IMR-90 (cell line): ENCODE data around the gene EXD2. TPM values are rescaled to one million over a fixed set of nuclear protein-coding genes. Genes with fewer than 3 reads are reported as not detected.

Experiments used
- ATAC-seq: fragments of 200-7000 bp; cut with Tn5 transposase; 2 replicates; pipeline ENCODE4 v1.9.1; 2020; ENCODE audit warnings: low read depth, mild to moderate bottlenecking, moderate library complexity
- BruUV-seq: library from RNA; stranded (reverse); fragments of 400-500 nt; replicated peaks from 2 replicates; lab custom pipeline; 2021; lab: Mats Ljungman, UMichigan
- CTCF ChIA-PET: fragments of 300-600 bp; formaldehyde crosslinking; extraction: SDS; loops from one replicate; lab custom pipeline; 2021; ENCODE audit warnings: antibody characterized with exemption; lab: Yijun Ruan, JAX
- POLR2A ChIA-PET: fragments of 300-600 bp; sonication (Branson Sonifier 250); formaldehyde crosslinking; loops from one replicate; lab custom pipeline; 2022; ENCODE audit warnings: antibody characterized with exemption; ENCODE audit not compliant: unreplicated experiment; lab: Charles Lee
- DNase-seq: peaks from one replicate; pipeline ENCODE4 v3.0.0; 2013
- H2AFZ ChIP-seq: replicated peaks from 2 replicates; pipeline ENCODE3; 2013; ENCODE audit warnings: low read length, mild to moderate bottlenecking; ENCODE audit not compliant: poor library complexity
- H2AK5ac ChIP-seq: 2 replicates; pipeline ENCODE4 v1.6.1; 2013; ENCODE audit warnings: low read depth, low read length, inconsistent platforms
- H2AK9ac ChIP-seq: replicated peaks from 2 replicates; pipeline ENCODE3; 2013; ENCODE audit warnings: mild to moderate bottlenecking, low read depth, low read length, moderate library complexity; ENCODE audit not compliant: poor library complexity
- H2BK120ac ChIP-seq: 2 replicates; pipeline ENCODE4 v1.6.1; 2013; ENCODE audit warnings: low read depth, low read length, inconsistent platforms
- H2BK15ac ChIP-seq: 3 replicates; pipeline ENCODE4 v1.6.1; 2013; ENCODE audit warnings: low read depth, low read length, inconsistent platforms
- H2BK20ac ChIP-seq: 2 replicates; pipeline ENCODE4 v1.6.1; 2013; ENCODE audit warnings: low read depth, mild to moderate bottlenecking, inconsistent platforms, low read length, moderate library complexity
- H2BK5ac ChIP-seq: 2 replicates; pipeline ENCODE4 v1.6.1; 2013; ENCODE audit warnings: mild to moderate bottlenecking, low read depth, low read length, inconsistent platforms; ENCODE audit not compliant: poor library complexity, severe bottlenecking
- H3K14ac ChIP-seq: replicated peaks from 2 replicates; pipeline ENCODE4 v1.6.1; 2013; ENCODE audit warnings: low read depth, low read length, inconsistent platforms
- H3K18ac ChIP-seq: 2 replicates; pipeline ENCODE4 v1.6.1; 2013; ENCODE audit warnings: low read depth, low read length, control low read depth
- H3K23ac ChIP-seq: 2 replicates; pipeline ENCODE4 v1.6.1; 2013; ENCODE audit warnings: low read depth, low read length, inconsistent platforms
- H3K27ac ChIP-seq: 2 replicates; pipeline ENCODE4 v1.5.1; 2013; ENCODE audit warnings: mild to moderate bottlenecking, control low read depth, low read length; ENCODE audit not compliant: insufficient read depth
- H3K27me3 ChIP-seq: 2 replicates; pipeline ENCODE4 v1.6.1; 2013; ENCODE audit warnings: low read length; ENCODE audit not compliant: control insufficient read depth, insufficient read depth
- H3K36me3 ChIP-seq: 2 replicates; pipeline ENCODE4 v1.6.1; 2013; ENCODE audit warnings: low read length, mixed read lengths; ENCODE audit not compliant: control insufficient read depth, insufficient read depth
- H3K4ac ChIP-seq: 2 replicates; pipeline ENCODE4 v1.6.1; 2013; ENCODE audit warnings: low read depth, low read length, inconsistent platforms
- H3K4me1 ChIP-seq: 2 replicates; pipeline ENCODE4 v1.6.1; 2013; ENCODE audit warnings: low read length, mixed read lengths; ENCODE audit not compliant: control insufficient read depth, insufficient read depth
- H3K4me2 ChIP-seq: 2 replicates; pipeline ENCODE4 v1.6.1; 2013; ENCODE audit warnings: low read depth, mild to moderate bottlenecking, control low read depth, low read length, moderate library complexity
- H3K4me3 ChIP-seq: 2 replicates; pipeline ENCODE4 v1.5.1; 2013; ENCODE audit warnings: low read depth, mild to moderate bottlenecking, control low read depth, low read length, moderate library complexity; ENCODE audit not compliant: insufficient read depth
- H3K56ac ChIP-seq: 2 replicates; pipeline ENCODE4 v1.6.1; 2013; ENCODE audit warnings: low read length, inconsistent platforms; ENCODE audit not compliant: insufficient read depth; ENCODE audit errors: extremely low read depth
- H3K79me1 ChIP-seq, 2 experiments: 2 replicates each; pipeline ENCODE4 v1.6.1; 2013; ENCODE audit warnings: low read length in 2 of 2, inconsistent platforms in 1 of 2, low read depth in 1 of 2
- H3K9ac ChIP-seq: 2 replicates; pipeline ENCODE4 v1.6.1; 2013; ENCODE audit warnings: low read depth, low read length, control low read depth
- H3K9me1 ChIP-seq: 2 replicates; pipeline ENCODE4 v1.6.1; 2013; ENCODE audit warnings: low read length, inconsistent platforms; ENCODE audit not compliant: insufficient read depth
- H3K9me3 ChIP-seq: 2 replicates; pipeline ENCODE4 v1.6.1; 2013; ENCODE audit warnings: low read length; ENCODE audit not compliant: control insufficient read depth, insufficient read depth
- H4K20me1 ChIP-seq: 2 replicates; pipeline ENCODE4 v1.6.1; 2013; ENCODE audit warnings: low read length, inconsistent platforms; ENCODE audit not compliant: insufficient read depth
- H4K5ac ChIP-seq: 2 replicates; pipeline ENCODE4 v1.6.1; 2013; ENCODE audit warnings: mild to moderate bottlenecking, low read depth, low read length, control low read depth
- H4K8ac ChIP-seq, 2 experiments: 2 replicates each; pipeline ENCODE4 v1.6.1; 2013; ENCODE audit warnings: low read depth in 2 of 2, low read length in 2 of 2, control low read depth in 1 of 2, inconsistent platforms in 1 of 2
- H4K91ac ChIP-seq: 2 replicates; pipeline ENCODE4 v1.6.1; 2013; ENCODE audit warnings: low read depth, low read length, inconsistent platforms; ENCODE audit not compliant: insufficient read depth
- CEBPB ChIP-seq: IDR thresholded peaks from 2 replicates; pipeline ENCODE4 v1.6.1; 2012; ENCODE audit warnings: low read depth, low read length, improper control_type of control experiment
- ELK1 ChIP-seq: fragments of 150-350 bp; IDR thresholded peaks from 2 replicates; pipeline ENCODE4 v1.6.1; 2016; ENCODE audit warnings: low read depth, mild to moderate bottlenecking, low read length, moderate library complexity, borderline replicate concordance
- FOS ChIP-seq: fragments of 150-350 bp; IDR thresholded peaks from 2 replicates; pipeline ENCODE4 v1.6.1; 2016; ENCODE audit warnings: low read depth, low read length
- MAFK ChIP-seq: IDR thresholded peaks from 2 replicates; pipeline ENCODE4 v1.6.1; 2012; ENCODE audit warnings: low read depth, low read length, improper control_type of control experiment
- MXI1 ChIP-seq: IDR thresholded peaks from 2 replicates; pipeline ENCODE4 v1.6.1; 2012; ENCODE audit warnings: low read depth, mild to moderate bottlenecking, low read length, moderate library complexity, borderline replicate concordance
- NFE2L2 ChIP-seq: fragments of 150-350 bp; IDR thresholded peaks from 2 replicates; pipeline ENCODE4 v1.6.1; 2016; ENCODE audit warnings: low read depth, mild to moderate bottlenecking, low read length
- RAD21 ChIP-seq: IDR thresholded peaks from 2 replicates; pipeline ENCODE4 v1.6.1; 2012; ENCODE audit warnings: low read length, improper control_type of control experiment
- RCOR1 ChIP-seq: IDR thresholded peaks from 2 replicates; pipeline ENCODE4 v1.6.1; 2012; ENCODE audit warnings: mild to moderate bottlenecking, low read length, improper control_type of control experiment; ENCODE audit not compliant: insufficient replicate concordance
- RFX5 ChIP-seq: IDR thresholded peaks from 2 replicates; pipeline ENCODE4 v1.8.0; 2012; ENCODE audit warnings: low read depth, mild to moderate bottlenecking, low read length, moderate library complexity
- USF2 ChIP-seq: fragments of 150-350 bp; IDR thresholded peaks from 2 replicates; pipeline ENCODE4 v1.6.1; 2017; ENCODE audit warnings: mild to moderate bottlenecking, antibody characterized with exemption, low read length, low read depth
- WGBS, 2 experiments: methylation state at CpG; one replicate each; pipeline versions ENCODE4 v1.1.5 to v1.1.7; 2013; ENCODE audit warnings: missing lambda C conversion rate in 2 of 2; ENCODE audit not compliant: insufficient read length in 1 of 2; ENCODE audit errors: extremely low coverage in 2 of 2; 5-methylcytosine and 5-hydroxymethylcytosine counted together
- dilution Hi-C: fragments of 300-500 bp; cut with HindIII; formaldehyde crosslinking; loops from one replicate; pipeline ENCODE4 v1.14.3; 2018; ENCODE audit warnings: low sequenced_read_pairs; ENCODE audit not compliant: unreplicated experiment
- in situ Hi-C: fragments of 300-500 bp; cut with MboI; formaldehyde crosslinking; loops from 3 replicates; pipeline ENCODE4 v1.14.3; 2019; ENCODE audit warnings: low sequenced_read_pairs, inconsistent platforms, mixed read lengths
- intact Hi-C: fragments of 100-400 bp; cut with micrococcal nuclease; formaldehyde crosslinking; loops from 2 replicates; pipeline ENCODE4 v1.10.0; 2022
- polyA plus RNA-seq, 3 experiments: library from polyadenylated mRNA; depleted of rRNA; stranded (reverse); fragments of >200 nt; gene quantifications; 2 replicates each; pipeline ENCODE4 v1.2.3, GENCODE V29; 2012; ENCODE audit warnings: low replicate concordance in 1 of 3
- total RNA-seq: library from RNA; depleted of rRNA; stranded (reverse); fragments of >200 nt; gene quantifications from 2 replicates; pipeline ENCODE4 v1.2.3, GENCODE V29; 2012

Gene EXD2
- total and polyA plus RNA-seq, 2 of the 4 experiments (the other 2 are of a cell fraction) = 11.0 to 13.3 TPM

- Histone ChIP-seq H4K20me1 (no peaks in the 10 kb centered on the region), H3K9me1 (no peaks in the 10 kb centered on the region), H3K18ac (no peak overlapping the region), H2BK15ac (no peak overlapping the region), H3K14ac (no peak overlapping the region), H3K4me3 (no peak overlapping the region), H3K4me1 (no peaks in the 10 kb centered on the region), H2AK9ac (no peak overlapping the region), H2AK5ac (no peak overlapping the region), H2BK120ac (no peak overlapping the region), H3K27ac (no peak overlapping the region), H3K79me1 (no peaks in the 10 kb centered on the region), H3K27me3 (peaks cover 3% of the 10 kb centered on the region; the same call in 1 of the 2 replicates), H4K8ac (no peak overlapping the region), H2BK5ac (no peak overlapping the region), H3K4ac (no peak overlapping the region), H2BK20ac (no peak overlapping the region), H3K9me3 (0 out of 2 replicates have a peak, but pooled peaks cover 2% of the 10 kb centered on the region), H4K91ac (no peak overlapping the region), H3K36me3 (no peaks in the 10 kb centered on the region), H4K5ac (no peak overlapping the region), H3K56ac (no peak overlapping the region), H3K23ac (no peak overlapping the region), H3K9ac (no peak overlapping the region), H3K4me2 (no peak overlapping the region), H2AFZ (no peak overlapping the region)
- no peak for ATAC-seq
- in situ Hi-C loops = no loop called here
- ChIA-PET CTCF (no interaction called here), POLR2A (no interaction called here)
- dilution Hi-C loops = no loop called here
- TF ChIP-seq ELK1 (no peak), RFX5 (no peak), MXI1 (no peak), RAD21 (no peak), CEBPB (no peak), NFE2L2 (no peak), MAFK (no peak), USF2 (no peak), RCOR1 (no peak), FOS (no peak)
- WGBS, 2 experiments = no CpG with 5 or more reads among the region's 1 CpG
- DNase-seq = no peak
- intact Hi-C loops = no loop called here
- BruUV-seq = no TSS peak
Observed at GRCh38 chr14:69161590-69161989, 29.7 kb upstream of the EXD2 start.
